ENCODE data around the gene KIAA1210. TPM values are rescaled to one million over a fixed set of nuclear protein-coding genes. Genes with fewer than 3 reads are reported as not detected.

Gene KIAA1210
- total and polyA plus RNA-seq, 2 of the 4 experiments (the other 2 are of a cell fraction) = not detected

DNA sequence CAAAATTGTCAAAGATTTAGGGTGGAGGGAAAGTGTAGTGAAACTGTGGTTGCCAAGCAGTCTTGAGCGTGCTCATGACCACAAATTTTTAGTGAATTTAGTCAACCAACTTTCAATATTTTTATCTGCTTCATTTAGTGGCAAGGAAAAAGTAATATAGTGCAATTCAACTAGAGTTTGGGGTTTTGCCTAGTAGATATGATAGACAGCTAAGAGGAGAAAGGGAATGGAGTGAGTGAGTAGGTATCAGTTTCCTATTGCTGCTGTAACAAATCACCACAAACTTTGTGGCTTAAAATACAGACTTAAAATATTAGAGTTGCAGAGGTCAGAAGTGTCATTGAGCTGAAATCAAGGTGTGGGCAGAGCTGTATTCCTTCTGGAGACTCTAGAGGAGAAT lies 58.5 kb downstream of the KIAA1210 start:
- Histone ChIP-seq H4K5ac (ENCODE audit: low read depth, low read length) (no peak overlapping the region), H3K4me3 (ENCODE audit: insufficient read depth, low read depth, low read length) (no peak overlapping the region), H3K18ac (ENCODE audit: low read depth, low read length) (no peak overlapping the region), H2AK5ac (ENCODE audit: low read depth, low read length) (no peak overlapping the region), H2BK5ac (ENCODE audit: low read depth, low read length, poor library complexity, severe bottlenecking) (no peak overlapping the region), H3K23ac (ENCODE audit: low read depth, low read length) (no peak overlapping the region), H2AFZ (replicated peaks; ENCODE audit: low read length, poor library complexity) (no peak overlapping the region), H2BK15ac (ENCODE audit: low read depth, low read length) (no peak overlapping the region), H2AK9ac (replicated peaks; ENCODE audit: low read depth, low read length, poor library complexity) (no peak overlapping the region), H3K9ac (ENCODE audit: low read depth, low read length) (no peak overlapping the region), H3K27me3 (ENCODE audit: control insufficient read depth, insufficient read depth, low read length) (peaks cover 8% of the 10 kb centered on the region), H3K56ac (ENCODE audit: extremely low read depth, insufficient read depth, low read length) (no peak overlapping the region), H3K79me1 (ENCODE audit: low read depth in 1 of 2, low read length in 2 of 2) (no peaks in the 10 kb centered on the region), H2BK120ac (ENCODE audit: low read depth, low read length) (no peak overlapping the region), H3K4ac (ENCODE audit: low read depth, low read length) (no peak overlapping the region), H3K14ac (replicated peaks; ENCODE audit: low read depth, low read length) (no peak overlapping the region), H3K9me3 (ENCODE audit: control insufficient read depth, insufficient read depth, low read length) (no peaks in the 10 kb centered on the region), H3K9me1 (ENCODE audit: insufficient read depth, low read length) (no peaks in the 10 kb centered on the region), H3K27ac (ENCODE audit: insufficient read depth, low read length) (no peak overlapping the region), H3K36me3 (ENCODE audit: control insufficient read depth, insufficient read depth, low read length) (no peaks in the 10 kb centered on the region), H4K20me1 (ENCODE audit: insufficient read depth, low read length) (no peaks in the 10 kb centered on the region), H3K4me2 (ENCODE audit: low read depth, low read length) (no peak overlapping the region), H4K91ac (ENCODE audit: insufficient read depth, low read depth, low read length) (no peak overlapping the region), H2BK20ac (ENCODE audit: low read depth, low read length) (no peak overlapping the region), H3K4me1 (ENCODE audit: control insufficient read depth, insufficient read depth, low read length) (no peaks in the 10 kb centered on the region), H4K8ac (ENCODE audit: low read depth in 2 of 2, low read length in 2 of 2) (no peak overlapping the region)
- ChIA-PET CTCF (interaction anchor here (0.6 kb wide), 1 partner anchor 215 kb away, joined by 3 read pairs; no protein-coding TSS in a partner anchor), POLR2A (ENCODE audit: unreplicated experiment) (no interaction called here)
- in situ Hi-C loops (cut with MboI; ENCODE audit: low sequenced_read_pairs) = no loop called here
- WGBS, 2 experiments (ENCODE audit: extremely low coverage in 2 of 2, insufficient read length in 1 of 2) = no CpG with 5 or more reads among the region's 1 CpG
- TF ChIP-seq RAD21 (IDR thresholded peaks at IDR 0.05; ENCODE audit: low read length) (no peak), CHD1 (IDR thresholded peaks at IDR 0.05; ENCODE audit: low read depth, low read length) (no peak), MAZ (IDR thresholded peaks at IDR 0.05; ENCODE audit: borderline replicate concordance, low read depth, low read length) (no peak), CEBPB (IDR thresholded peaks at IDR 0.05; ENCODE audit: low read depth, low read length) (no peak), USF2 (IDR thresholded peaks at IDR 0.05; ENCODE audit: low read depth, low read length) (no peak), FOS (IDR thresholded peaks at IDR 0.05; ENCODE audit: low read depth, low read length) (no peak)
- no TSS peak for BruUV-seq (replicated peaks)
- no peak for DNase-seq
- intact Hi-C loops (cut with micrococcal nuclease) = no loop called here
- ATAC-seq (ENCODE audit: low read depth) = no peak
- dilution Hi-C loops (cut with HindIII; ENCODE audit: low sequenced_read_pairs, unreplicated experiment) = no loop called here

All from IMR-90 (cell line).